Measurements from ENCODE around the gene KCNIP1. TPM values are rescaled to one million over a fixed set of nuclear protein-coding genes. Genes with fewer than 3 reads are reported as not detected.

The KCNIP1 gene
- total RNA-seq, 1 donor from 2014 or later = not detected

GRCh38 chr5:170622933-170623332 is 119.1 kb downstream of the KCNIP1 start:
- intact Hi-C loops (cut with DNase I) = no loop called here
- H3K4me1 ChIP-seq = no peaks in the 10 kb centered on the region
- no peak for DNase-seq (ENCODE audit: extremely low spot score in 2 of 2)
- H3K27me3 ChIP-seq = no peaks in the 10 kb centered on the region
- H3K9me3 ChIP-seq = no peaks in the 10 kb centered on the region
- no peak overlapping the region for H3K4me3 ChIP-seq
- no peak overlapping the region for H3K27ac ChIP-seq
- H3K36me3 ChIP-seq = no peaks in the 10 kb centered on the region
- no peak for TF ChIP-seq POLR2A (IDR thresholded peaks at IDR 0.05)
- no peak for TF ChIP-seq POLR2AphosphoS5 (IDR thresholded peaks at IDR 0.05; ENCODE audit: insufficient read depth in 1 of 2, low read depth in 1 of 2)
- TF ChIP-seq, protein P1, sequence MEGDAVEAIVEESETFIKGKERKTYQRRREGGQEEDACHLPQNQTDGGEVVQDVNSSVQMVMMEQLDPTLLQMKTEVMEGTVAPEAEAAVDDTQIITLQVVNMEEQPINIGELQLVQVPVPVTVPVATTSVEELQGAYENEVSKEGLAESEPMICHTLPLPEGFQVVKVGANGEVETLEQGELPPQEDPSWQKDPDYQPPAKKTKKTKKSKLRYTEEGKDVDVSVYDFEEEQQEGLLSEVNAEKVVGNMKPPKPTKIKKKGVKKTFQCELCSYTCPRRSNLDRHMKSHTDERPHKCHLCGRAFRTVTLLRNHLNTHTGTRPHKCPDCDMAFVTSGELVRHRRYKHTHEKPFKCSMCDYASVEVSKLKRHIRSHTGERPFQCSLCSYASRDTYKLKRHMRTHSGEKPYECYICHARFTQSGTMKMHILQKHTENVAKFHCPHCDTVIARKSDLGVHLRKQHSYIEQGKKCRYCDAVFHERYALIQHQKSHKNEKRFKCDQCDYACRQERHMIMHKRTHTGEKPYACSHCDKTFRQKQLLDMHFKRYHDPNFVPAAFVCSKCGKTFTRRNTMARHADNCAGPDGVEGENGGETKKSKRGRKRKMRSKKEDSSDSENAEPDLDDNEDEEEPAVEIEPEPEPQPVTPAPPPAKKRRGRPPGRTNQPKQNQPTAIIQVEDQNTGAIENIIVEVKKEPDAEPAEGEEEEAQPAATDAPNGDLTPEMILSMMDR (IDR thresholded peaks at IDR 0.05) = no peak

GRCh38 chr5:170623576-170624181 is 119.9 kb downstream of the KCNIP1 start:
- Histone ChIP-seq H3K4me1 (no peaks in the 10 kb centered on the region), H3K36me3 (no peaks in the 10 kb centered on the region), H3K4me3 (no peak overlapping the region), H3K9me3 (no peaks in the 10 kb centered on the region), H3K27me3 (no peaks in the 10 kb centered on the region), H3K27ac (no peak overlapping the region)
- no peak for TF ChIP-seq POLR2A (IDR thresholded peaks at IDR 0.05)
- TF ChIP-seq, protein P1 (IDR thresholded peaks at IDR 0.05) = peak in 1 of 3 experiments; percentile 39
- no peak for TF ChIP-seq POLR2AphosphoS5 (IDR thresholded peaks at IDR 0.05; ENCODE audit: insufficient read depth in 1 of 2, low read depth in 1 of 2)
- intact Hi-C loops (cut with DNase I) = no loop called here
- DNase-seq (ENCODE audit: extremely low spot score in 2 of 2) = no peak

- intact Hi-C loops (cut with DNase I) = loop anchor here (5.0 kb wide), 1 partner anchor 188 kb away; no protein-coding TSS in a partner anchor
- H3K27ac ChIP-seq = no peak overlapping the region
- no peaks in the 10 kb centered on the region for H3K4me1 ChIP-seq
- no peak for DNase-seq (ENCODE audit: extremely low spot score in 2 of 2)
- no peak overlapping the region for H3K4me3 ChIP-seq
- no peaks in the 10 kb centered on the region for H3K27me3 ChIP-seq
- TF ChIP-seq, protein P1 (IDR thresholded peaks at IDR 0.05) = no peak
- TF ChIP-seq POLR2AphosphoS5 (IDR thresholded peaks at IDR 0.05; ENCODE audit: insufficient read depth in 1 of 2, low read depth in 1 of 2) (no peak), POLR2A (IDR thresholded peaks at IDR 0.05) (no peak)
- no peaks in the 10 kb centered on the region for H3K9me3 ChIP-seq
- no peaks in the 10 kb centered on the region for H3K36me3 ChIP-seq
Measured at GRCh38 chr5:170625221-170626165, 121.7 kb downstream of the KCNIP1 start.

- TF ChIP-seq, protein P1 (IDR thresholded peaks at IDR 0.05) = no peak
- TF ChIP-seq POLR2AphosphoS5 (IDR thresholded peaks at IDR 0.05; ENCODE audit: insufficient read depth in 1 of 2, low read depth in 1 of 2) (no peak), POLR2A (IDR thresholded peaks at IDR 0.05) (no peak)
- intact Hi-C loops (cut with DNase I) = loop anchor here (5.0 kb wide), 1 partner anchor 189 kb away; no protein-coding TSS in a partner anchor
- no peak for DNase-seq (ENCODE audit: extremely low spot score in 2 of 2)
- Histone ChIP-seq H3K4me1 (no peaks in the 10 kb centered on the region), H3K27ac (no peak overlapping the region), H3K9me3 (no peaks in the 10 kb centered on the region), H3K27me3 (no peaks in the 10 kb centered on the region), H3K36me3 (no peaks in the 10 kb centered on the region), H3K4me3 (no peak overlapping the region)
Measured at GRCh38 chr5:170626507-170627150, 122.8 kb downstream of the KCNIP1 start.
